Activated CD8-positive, alpha-beta memory T cell treated with anti-CD3 and anti-CD28 coated beads, Interleukin-2, amount 50 U/mL, for 1 hour (primary cell): Measurements from ENCODE around the gene ALOX5AP.

Experiments used
- DNase-seq: peaks from one replicate; pipeline ENCODE4 v3.0.0-alpha.2; 2020; ENCODE audit errors: extremely low read depth

ALOX5AP gene

GRCh38 chr13:30796631-30797601, 61.6 kb downstream of the ALOX5AP start:
- DNase-seq = no peak

GRCh38 chr13:30797847-30798535, 62.6 kb downstream of the ALOX5AP start:
- no peak for DNase-seq

- no peak for DNase-seq
Measured at GRCh38 chr13:30798776-30799355, 63.5 kb downstream of the ALOX5AP start.

GRCh38 chr13:30799356-30799824, 64.0 kb downstream of the ALOX5AP start:
- no peak for DNase-seq

GRCh38 chr13:30800107-30800506, 64.8 kb downstream of the ALOX5AP start:
- no peak for DNase-seq

- no peak for DNase-seq
Measured at GRCh38 chr13:30802501-30802900, 67.2 kb downstream of the ALOX5AP start.

- peak; percentile 45 for DNase-seq
Measured at GRCh38 chr13:30802953-30803478, 67.7 kb downstream of the ALOX5AP start.

GRCh38 chr13:30803749-30804148, 68.4 kb downstream of the ALOX5AP start:
- DNase-seq = no peak

GRCh38 chr13:30804474-30804873, 69.1 kb downstream of the ALOX5AP start:
- no peak for DNase-seq

GRCh38 chr13:30805132-30805537, 69.8 kb downstream of the ALOX5AP start:
- no peak for DNase-seq

GRCh38 chr13:30805603-30806011, 70.3 kb downstream of the ALOX5AP start:
- no peak for DNase-seq

- DNase-seq = no peak
Measured at GRCh38 chr13:30806784-30807183, 71.4 kb downstream of the ALOX5AP start.

GRCh38 chr13:30807392-30807791, 72.0 kb downstream of the ALOX5AP start:
- DNase-seq = no peak

GRCh38 chr13:30808600-30808999, 73.3 kb downstream of the ALOX5AP start:
- no peak for DNase-seq

GRCh38 chr13:30809787-30810186, 74.4 kb downstream of the ALOX5AP start:
- no peak for DNase-seq

- DNase-seq = no peak
Measured at GRCh38 chr13:30810261-30810701, 74.9 kb downstream of the ALOX5AP start.

GRCh38 chr13:30810801-30811200, 75.5 kb downstream of the ALOX5AP start:
- no peak for DNase-seq
